ENCODE data around the gene GAS6.
"Not testable (repeated sequence)": the region's sequence is repeated elsewhere in the genome, so short reads cannot be mapped to it uniquely, and the experiment has no call there.

The GAS6 gene

GRCh38 chr13:113806104-113806471 is 57.8 kb downstream of the GAS6 start:
- DNase-seq (ENCODE audit: low read depth in 3 of 3): no peak

- no peak for DNase-seq (ENCODE audit: low read depth in 3 of 3)
Observed at GRCh38 chr13:113805431-113806103, 58.3 kb downstream of the GAS6 start.

DNA sequence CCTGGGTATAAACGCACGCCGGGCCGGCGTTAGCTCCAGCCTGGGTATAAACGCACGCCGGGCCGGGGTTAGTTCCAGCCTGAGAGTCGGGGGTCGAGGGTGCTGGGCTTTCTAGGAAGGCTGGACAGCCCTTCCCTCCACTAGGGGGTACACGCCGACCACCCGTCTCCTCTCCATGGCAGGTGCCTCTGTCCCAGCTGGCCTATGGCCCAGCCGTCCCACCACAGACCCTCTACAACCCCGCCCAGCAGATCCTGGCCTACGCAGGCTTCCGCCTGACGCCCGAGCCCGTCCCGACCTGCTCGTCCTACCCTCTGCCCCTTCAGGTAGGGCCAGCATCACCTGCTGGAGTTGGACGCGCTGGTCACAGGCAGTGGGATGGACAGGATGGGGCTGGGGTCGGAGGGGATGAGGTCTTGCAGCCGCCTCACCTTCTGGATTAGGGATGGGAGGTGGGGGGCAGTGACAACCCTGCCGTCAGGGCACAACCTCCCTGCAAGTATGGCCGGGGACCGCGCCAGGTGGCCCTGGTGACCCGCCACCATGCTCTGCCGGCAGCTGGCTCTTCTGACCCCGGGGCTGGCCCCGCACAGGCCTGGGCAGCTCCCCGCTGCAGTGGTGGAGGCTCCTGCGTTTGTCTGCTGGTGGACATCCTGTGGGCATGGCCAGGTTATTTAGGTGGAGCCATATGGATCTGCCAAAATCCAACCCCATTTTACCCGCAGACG is 59.0 kb downstream of the GAS6 start:
- no peak for DNase-seq (ENCODE audit: low read depth in 3 of 3)

DNA sequence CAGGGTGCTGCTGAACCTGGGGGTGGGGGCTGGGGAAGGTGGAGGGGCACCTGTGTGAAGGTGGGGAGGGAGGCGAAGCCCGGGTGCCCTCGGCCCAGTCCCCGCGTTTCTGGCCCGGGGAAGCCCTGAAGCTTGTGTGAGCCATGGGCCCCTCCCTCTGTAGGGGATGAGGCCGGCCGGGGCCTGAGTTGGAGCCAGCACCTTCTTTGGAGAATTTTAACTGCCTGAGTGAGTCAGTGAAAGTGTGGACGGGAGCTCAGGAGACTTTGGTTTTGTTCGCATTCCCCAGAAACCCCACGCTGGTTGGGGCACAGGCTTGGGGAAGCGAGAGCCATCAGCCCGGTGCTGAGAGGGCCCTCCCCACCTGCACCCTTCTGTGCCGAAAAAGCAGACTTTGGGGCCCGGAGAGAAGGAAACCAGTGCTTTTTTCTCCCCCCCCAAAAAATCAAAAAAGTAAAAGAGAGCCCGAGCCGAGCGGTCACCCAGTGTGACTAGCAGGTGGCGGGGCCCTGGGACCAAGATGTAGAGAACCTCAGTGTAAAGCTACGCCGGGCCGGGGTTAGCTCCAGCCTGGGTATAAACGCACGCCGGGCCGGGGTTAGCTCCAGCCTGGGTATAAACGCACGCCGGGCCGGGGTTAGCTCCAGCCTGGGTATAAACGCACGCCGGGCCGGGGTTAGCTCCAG is 59.7 kb downstream of the GAS6 start:
- no peak for DNase-seq (ENCODE audit: low read depth in 3 of 3)

GRCh38 chr13:113803409-113804016 is 60.4 kb downstream of the GAS6 start:
- no peak for DNase-seq (ENCODE audit: low read depth in 3 of 3)

DNA sequence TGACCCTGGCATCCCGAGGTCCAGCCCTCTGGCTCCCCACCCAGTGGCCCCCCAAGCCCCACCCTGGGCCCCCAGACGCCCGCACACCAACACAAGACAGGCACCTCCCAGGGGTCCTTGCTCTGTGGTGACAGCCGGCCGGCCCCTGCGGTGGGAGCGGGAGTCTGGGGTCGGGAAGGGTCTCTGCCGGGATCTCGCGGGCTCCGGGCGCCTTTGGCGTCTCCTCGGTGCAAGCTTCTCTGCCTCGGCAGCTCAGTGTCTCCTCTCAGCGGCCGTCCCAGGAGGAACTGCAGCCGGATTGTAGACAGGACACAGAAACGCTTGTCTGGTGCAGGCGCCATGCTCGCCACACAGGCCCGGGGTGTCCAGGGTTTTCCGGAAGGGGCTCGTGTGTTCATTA is 61.1 kb downstream of the GAS6 start:
- DNase-seq (ENCODE audit: low read depth in 3 of 3): no peak

GRCh38 chr13:113802090-113802531 is 61.8 kb downstream of the GAS6 start:
- DNase-seq (ENCODE audit: low read depth in 3 of 3): no peak

DNA sequence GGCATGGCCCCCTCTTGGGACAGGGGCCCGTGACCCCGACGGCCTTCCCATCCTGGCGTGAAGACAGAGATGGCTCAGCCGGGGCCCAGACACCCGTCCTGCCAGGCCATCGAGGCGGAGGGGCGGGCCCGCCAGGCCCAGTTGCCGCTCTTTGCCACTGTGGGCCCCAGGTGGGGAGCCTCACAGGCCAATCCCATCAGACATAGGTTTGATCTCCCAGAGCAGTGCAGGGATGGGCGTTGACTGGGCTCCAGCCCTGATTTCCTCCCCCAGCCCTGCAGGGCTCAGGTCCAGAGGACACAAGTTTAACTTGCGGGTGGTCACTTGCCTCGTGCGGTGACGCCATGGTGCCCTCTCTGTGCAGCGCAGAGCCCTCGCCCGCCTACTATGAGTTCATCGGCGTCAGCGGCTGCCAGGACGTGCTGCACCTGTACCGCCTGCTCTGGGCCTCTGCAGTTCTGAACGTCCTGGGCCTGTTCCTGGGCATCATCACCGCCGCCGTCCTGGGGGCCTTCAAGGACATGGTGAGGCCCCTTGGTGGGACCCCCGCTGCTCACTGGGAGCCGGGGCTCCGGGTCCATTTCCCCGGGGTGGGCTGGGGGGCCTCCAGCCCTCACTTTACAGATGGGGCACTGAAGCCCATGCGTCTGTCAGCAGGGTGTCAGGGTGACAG is 62.5 kb downstream of the GAS6 start:
- DNase-seq (ENCODE audit: low read depth in 3 of 3): no peak

- DNase-seq (ENCODE audit: low read depth in 3 of 3): no peak
Observed at GRCh38 chr13:113800576-113800926, 63.3 kb downstream of the GAS6 start.

- DNase-seq (ENCODE audit: low read depth in 3 of 3): no peak
Observed at GRCh38 chr13:113798200-113798811, 65.6 kb downstream of the GAS6 start.

- no peak for DNase-seq (ENCODE audit: low read depth in 3 of 3)
Observed at GRCh38 chr13:113796964-113797676, 66.8 kb downstream of the GAS6 start.

DNA sequence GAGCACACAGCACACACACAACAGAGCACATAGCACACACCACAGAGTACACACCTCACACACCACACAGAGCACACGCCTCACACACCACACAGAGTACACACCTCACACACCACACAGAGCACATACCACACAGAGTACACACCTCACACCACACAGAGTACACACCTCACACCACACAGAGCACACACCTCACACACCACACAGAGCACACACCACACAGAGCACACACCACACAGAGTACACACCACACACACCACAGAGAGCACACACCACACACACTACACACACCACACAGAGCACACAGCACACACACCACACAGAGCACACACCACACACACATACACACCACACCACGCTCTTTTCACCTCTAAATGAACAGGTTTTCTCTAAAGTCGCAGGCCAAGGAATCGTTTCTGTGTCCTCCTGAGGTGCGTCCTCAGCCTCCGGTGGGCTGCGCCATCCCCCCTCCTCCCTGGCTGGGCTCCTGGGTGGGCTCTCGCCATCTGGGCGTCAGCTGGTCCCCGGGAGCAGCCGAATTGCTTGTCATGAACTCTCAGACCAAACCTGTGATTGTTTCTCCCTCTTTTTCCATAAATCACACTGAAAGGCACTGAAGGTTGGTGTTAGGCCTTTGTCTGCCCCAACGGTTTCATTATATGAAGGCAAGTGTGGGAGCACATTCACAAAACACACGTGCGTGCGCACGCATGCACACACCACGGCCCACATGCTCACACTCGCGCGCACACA is 67.5 kb downstream of the GAS6 start:
- DNase-seq (ENCODE audit: low read depth in 3 of 3): no peak

GRCh38 chr13:113795362-113795761 is 68.5 kb downstream of the GAS6 start:
- DNase-seq (ENCODE audit: low read depth in 3 of 3): not testable (repeated sequence)

DNA sequence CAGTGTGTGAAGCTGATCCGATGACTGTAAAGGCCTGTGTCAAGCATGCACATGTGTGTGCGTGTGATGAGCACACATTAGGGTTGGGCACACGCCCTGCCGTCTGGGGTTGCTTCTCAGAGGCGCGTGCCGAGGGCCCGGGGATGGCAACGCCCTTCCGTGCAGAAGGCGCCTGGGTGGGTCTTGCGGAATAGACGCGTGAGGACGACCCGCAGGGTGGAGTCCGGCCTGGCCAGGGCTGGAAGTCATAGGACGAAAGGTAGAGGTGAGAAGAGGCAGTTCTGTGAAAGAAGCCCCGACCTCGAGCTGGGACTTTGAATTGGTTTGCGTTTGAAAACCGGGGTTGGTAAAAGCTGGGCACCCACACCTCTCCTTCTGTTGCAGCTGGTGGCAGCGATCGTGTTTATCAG is 69.1 kb downstream of the GAS6 start:
- DNase-seq (ENCODE audit: low read depth in 3 of 3): no peak

DNA sequence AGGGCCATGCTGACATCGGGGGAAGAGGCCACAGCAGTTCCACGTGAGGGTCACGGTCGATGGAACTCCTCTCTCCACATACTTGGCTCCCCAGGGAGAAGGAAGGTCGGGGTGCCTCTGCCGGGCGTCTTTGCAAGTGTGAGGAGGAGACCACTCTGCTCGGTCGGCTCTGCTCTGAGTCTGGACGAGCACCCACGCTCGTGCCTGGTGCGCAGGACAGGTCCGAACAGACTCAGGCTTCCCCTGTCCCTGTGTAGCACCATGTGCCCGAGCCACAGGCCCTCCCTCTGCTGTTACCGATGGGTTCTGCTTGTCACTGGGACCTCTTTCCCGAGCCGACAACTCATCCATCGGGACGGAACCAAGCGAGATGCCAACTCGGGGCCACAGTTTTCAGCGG is 69.8 kb downstream of the GAS6 start:
- no peak for DNase-seq (ENCODE audit: low read depth in 3 of 3)

- no peak for DNase-seq (ENCODE audit: low read depth in 3 of 3)
Observed at GRCh38 chr13:113793718-113794085, 70.2 kb downstream of the GAS6 start.

DNA sequence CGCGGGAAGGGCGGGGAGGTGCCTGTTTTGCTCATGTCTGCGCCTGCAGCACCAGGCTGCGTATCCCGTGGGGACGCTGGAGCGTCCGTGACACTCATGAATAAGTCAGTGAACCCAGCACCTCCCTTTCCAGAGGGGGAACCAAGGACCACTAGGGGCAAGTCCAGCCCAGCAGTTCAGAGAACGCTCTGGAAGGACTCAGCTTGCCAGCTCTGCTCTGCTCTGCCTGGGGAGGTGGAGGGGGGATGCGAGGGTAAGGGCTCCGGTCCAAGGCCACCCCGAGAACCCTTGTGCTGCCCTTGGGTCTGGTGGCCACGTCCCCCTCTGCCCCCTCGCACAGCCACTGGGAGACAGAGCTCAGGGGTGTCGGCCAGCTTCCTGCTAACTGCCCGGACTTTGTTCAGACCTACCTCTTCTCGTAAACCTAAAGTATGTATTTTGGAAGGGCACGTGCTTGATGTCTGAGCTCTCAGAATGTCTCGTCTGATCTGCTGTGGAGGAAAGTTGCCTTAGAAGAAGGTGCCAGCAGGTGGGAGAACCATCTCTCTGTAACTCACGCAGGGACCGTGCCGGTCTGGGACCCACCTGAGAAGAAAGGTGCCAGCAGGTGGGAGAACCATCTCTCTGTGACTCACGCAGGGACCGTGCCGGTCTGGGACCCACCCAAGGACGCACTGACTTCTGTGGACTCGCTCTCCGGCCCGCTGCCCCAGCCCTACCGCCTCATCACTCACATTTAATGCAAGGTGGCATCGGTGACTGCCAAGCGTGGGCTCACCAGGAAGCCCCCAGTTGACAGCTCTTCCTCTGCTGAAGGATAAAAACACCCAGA is 70.8 kb downstream of the GAS6 start:
- DNase-seq (ENCODE audit: low read depth in 3 of 3): no peak

GRCh38 chr13:113792236-113792770 is 71.6 kb downstream of the GAS6 start:
- DNase-seq (ENCODE audit: low read depth in 3 of 3): no peak

- DNase-seq (ENCODE audit: low read depth in 3 of 3): no peak
Observed at GRCh38 chr13:113791761-113792160, 72.1 kb downstream of the GAS6 start.
